Measurements from ENCODE around the gene PLEKHA4. TPM values are rescaled to one million over a fixed set of nuclear protein-coding genes. Genes with fewer than 3 reads are reported as not detected.

The PLEKHA4 gene
- polyA plus RNA-seq, 3 donors = 0.69 to 1.5 (median 1.1) TPM

DNA sequence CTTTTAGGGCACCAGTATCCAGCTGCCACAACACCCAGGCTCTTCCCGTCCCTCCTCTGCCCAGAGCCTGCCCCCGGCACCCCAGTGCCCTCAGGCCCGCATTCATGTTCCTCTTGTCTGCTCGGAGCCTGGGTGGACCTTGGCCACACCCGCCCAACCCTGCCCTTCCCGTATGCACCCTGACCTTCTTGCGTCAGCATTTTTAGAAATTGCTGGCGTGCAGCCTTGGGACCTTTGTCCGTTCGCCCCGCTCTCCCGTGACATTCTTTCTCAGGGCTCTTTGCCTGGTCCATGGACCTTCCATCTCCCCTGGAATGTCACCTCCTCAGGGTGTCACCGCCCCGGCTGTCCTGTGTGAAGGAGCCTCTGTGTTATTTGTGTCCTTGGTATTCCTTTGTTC, 39.3 kb upstream of the PLEKHA4 start:
- 59% methylated on average over 9 of the region's 14 CpGs for WGBS (ENCODE audit: insufficient coverage)
- H3K36me3 Mint-ChIP-seq = peaks cover 63 to 84% of the 10 kb centered on the region in 2 donors
- Histone ChIP-seq H3K79me2 (ENCODE audit: insufficient read depth, low read length) (peaks cover 5% of the 10 kb centered on the region), H4K20me1 (ENCODE audit: insufficient read depth, low read length) (peaks cover 21% of the 10 kb centered on the region), H3K4me1 (ENCODE audit: control insufficient read depth in 1 of 2, insufficient read depth in 2 of 2, low read length in 2 of 2) (peaks cover 10 to 11% of the 10 kb centered on the region in 2 donors), H3K27ac (ENCODE audit: low read depth in 1 of 2, low read length in 2 of 2) (peak overlapping the region in 1 of 2 donors; percentile 53), H3K4me3 (replicated peaks in 1 of 3; ENCODE audit: low read depth in 2 of 3, low read length in 3 of 3) (no peak overlapping the region), H3K4me2 (replicated peaks; ENCODE audit: extremely low read depth, low read length, poor library complexity, severe bottlenecking) (no peak overlapping the region), H3K36me3 (replicated peaks in 1 of 2; ENCODE audit: control insufficient read depth in 1 of 2, insufficient read depth in 2 of 2, low read length in 2 of 2) (peaks cover 52 to 77% of the 10 kb centered on the region in 2 donors), H2AFZ (ENCODE audit: insufficient read depth, low read depth, low read length, poor library complexity, severe bottlenecking) (no peak overlapping the region), H3K9me3 (replicated peaks in 1 of 2; ENCODE audit: control insufficient read depth in 1 of 2, insufficient read depth in 1 of 2, low read length in 2 of 2) (no peaks in the 10 kb centered on the region), H3K27me3 (ENCODE audit: control insufficient read depth in 2 of 2, insufficient read depth in 2 of 2, low read length in 2 of 2) (no peaks in the 10 kb centered on the region), H3K9ac (ENCODE audit: insufficient read depth, low read length, poor library complexity, severe bottlenecking) (no peak overlapping the region)
- peak overlapping the region in 6 of 7 donors; percentile 35 to 84 (median 74) for H3K27ac Mint-ChIP-seq
- intact Hi-C loops (cut with micrococcal nuclease) = no loop called here
- H3K4me1 Mint-ChIP-seq = peaks cover 8% of the 10 kb centered on the region
- no peaks in the 10 kb centered on the region for H3K27me3 Mint-ChIP-seq (ENCODE audit: low read depth in 3 of 3)
- peak; percentile 21 to 39 (median 37) for DNase-seq
- TF ChIP-seq, protein P1, sequence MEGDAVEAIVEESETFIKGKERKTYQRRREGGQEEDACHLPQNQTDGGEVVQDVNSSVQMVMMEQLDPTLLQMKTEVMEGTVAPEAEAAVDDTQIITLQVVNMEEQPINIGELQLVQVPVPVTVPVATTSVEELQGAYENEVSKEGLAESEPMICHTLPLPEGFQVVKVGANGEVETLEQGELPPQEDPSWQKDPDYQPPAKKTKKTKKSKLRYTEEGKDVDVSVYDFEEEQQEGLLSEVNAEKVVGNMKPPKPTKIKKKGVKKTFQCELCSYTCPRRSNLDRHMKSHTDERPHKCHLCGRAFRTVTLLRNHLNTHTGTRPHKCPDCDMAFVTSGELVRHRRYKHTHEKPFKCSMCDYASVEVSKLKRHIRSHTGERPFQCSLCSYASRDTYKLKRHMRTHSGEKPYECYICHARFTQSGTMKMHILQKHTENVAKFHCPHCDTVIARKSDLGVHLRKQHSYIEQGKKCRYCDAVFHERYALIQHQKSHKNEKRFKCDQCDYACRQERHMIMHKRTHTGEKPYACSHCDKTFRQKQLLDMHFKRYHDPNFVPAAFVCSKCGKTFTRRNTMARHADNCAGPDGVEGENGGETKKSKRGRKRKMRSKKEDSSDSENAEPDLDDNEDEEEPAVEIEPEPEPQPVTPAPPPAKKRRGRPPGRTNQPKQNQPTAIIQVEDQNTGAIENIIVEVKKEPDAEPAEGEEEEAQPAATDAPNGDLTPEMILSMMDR (IDR thresholded peaks at IDR 0.05) = no peak
- H3K4me3 Mint-ChIP-seq = peak overlapping the region in 1 of 2 donors; percentile 68
- peaks cover 0 to 3% (median under 1%) of the 10 kb centered on the region in 7 donors for H3K9me3 Mint-ChIP-seq

DNA sequence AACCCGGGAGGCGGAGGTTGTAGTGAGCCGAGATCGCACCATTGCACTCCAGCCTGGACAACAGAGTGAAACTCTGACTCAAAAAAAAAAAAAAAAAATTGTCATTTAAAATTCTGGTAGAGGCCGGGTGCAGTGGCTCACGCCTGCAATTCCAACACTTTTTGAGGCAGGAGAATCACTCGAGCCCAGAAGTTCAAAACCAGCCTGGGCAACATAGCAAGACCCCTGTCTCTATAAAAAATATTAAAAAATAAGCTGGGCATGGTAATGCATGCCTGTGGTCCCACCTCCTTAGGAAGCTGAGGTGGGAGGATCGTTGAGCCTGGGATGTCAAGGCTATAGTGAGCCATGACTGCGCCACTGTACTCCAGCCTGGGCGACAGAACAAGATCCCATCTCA, 37.9 kb upstream of the PLEKHA4 start:
- peaks cover 44 to 63% of the 10 kb centered on the region in 2 donors for H3K36me3 ChIP-seq (replicated peaks in 1 of 2; ENCODE audit: control insufficient read depth in 1 of 2, insufficient read depth in 2 of 2, low read length in 2 of 2)

More for the DNA sequence above, 37.9 kb upstream of the PLEKHA4 start:
- Histone ChIP-seq H4K20me1 (ENCODE audit: insufficient read depth, low read length) (peaks cover 32% of the 10 kb centered on the region), H3K4me1 (ENCODE audit: control insufficient read depth in 1 of 2, insufficient read depth in 2 of 2, low read length in 2 of 2) (peaks cover 23 to 24% of the 10 kb centered on the region in 2 donors), H3K4me2 (replicated peaks; ENCODE audit: extremely low read depth, low read length, poor library complexity, severe bottlenecking) (no peak overlapping the region), H3K9me3 (replicated peaks in 1 of 2; ENCODE audit: control insufficient read depth in 1 of 2, insufficient read depth in 1 of 2, low read length in 2 of 2) (no peaks in the 10 kb centered on the region), H3K4me3 (replicated peaks in 1 of 3; ENCODE audit: low read depth in 2 of 3, low read length in 3 of 3) (no peak overlapping the region), H3K9ac (ENCODE audit: insufficient read depth, low read length, poor library complexity, severe bottlenecking) (no peak overlapping the region), H3K79me2 (ENCODE audit: insufficient read depth, low read length) (peaks cover 16% of the 10 kb centered on the region), H3K27ac (ENCODE audit: low read depth in 1 of 2, low read length in 2 of 2) (no peak overlapping the region), H2AFZ (ENCODE audit: insufficient read depth, low read depth, low read length, poor library complexity, severe bottlenecking) (no peak overlapping the region), H3K27me3 (ENCODE audit: control insufficient read depth in 2 of 2, insufficient read depth in 2 of 2, low read length in 2 of 2) (no peaks in the 10 kb centered on the region)
- Mint-ChIP-seq H3K4me1 (peaks cover 17% of the 10 kb centered on the region), H3K4me3 (no peak overlapping the region), H3K27me3 (ENCODE audit: low read depth in 3 of 3) (peaks cover 0 to 2% (median 0%) of the 10 kb centered on the region in 3 donors), H3K9me3 (peaks cover 0 to 3% (median 0%) of the 10 kb centered on the region in 7 donors), H3K36me3 (peaks cover 56 to 79% of the 10 kb centered on the region in 2 donors), H3K27ac (peak overlapping the region in 2 of 7 donors; percentile 41 to 50)
- intact Hi-C loops (cut with micrococcal nuclease) = no loop called here
- TF ChIP-seq, protein P1 (IDR thresholded peaks at IDR 0.05) = no peak
- 95% methylated on average over 4 of the region's 10 CpGs for WGBS (ENCODE audit: insufficient coverage)
- DNase-seq = no peak
